HepG2 (cell line): ENCODE results near the gene SUPT6H. TPM values are rescaled to one million over a fixed set of nuclear protein-coding genes. Genes with fewer than 3 reads are reported as not detected.
A peak's percentile ranks its signal among the peaks of the same experiment; 100 is the strongest.

Experiments used
- ATAC-seq: fragments of 200-7000 bp; cut with Tn5 transposase; 3 replicates; pipeline ENCODE4 v1.9.1; 2020; ENCODE audit warnings: mild to moderate bottlenecking, moderate library complexity
- BruUV-seq: library from RNA; stranded (reverse); fragments of 400-500 nt; replicated peaks from 2 replicates; lab custom pipeline; 2021; lab: Mats Ljungman, UMichigan
- CTCF ChIA-PET: fragments of 300-600 bp; formaldehyde crosslinking; extraction: SDS; loops from one replicate; lab custom pipeline; 2021; ENCODE audit warnings: low total read pairs, inconsistent platforms, low intra/inter-chr PET ratio; lab: Yijun Ruan, JAX
- POLR2A ChIA-PET: fragments of 350-600 bp; sonication (Branson Sonifier 250); formaldehyde crosslinking; loops from one replicate; lab custom pipeline; 2020; ENCODE audit warnings: antibody characterized with exemption, inconsistent platforms; lab: Yijun Ruan, JAX
- DNase-seq: peaks from one replicate; pipeline ENCODE4 v3.0.0-alpha.2; 2015; ENCODE audit warnings: low spot score
- FAIRE-seq: peaks from 3 replicates; lab custom pipeline; 2011; peaks lifted over from hg19 to GRCh38; lab: Jason Lieb, UNC
- H2AFZ ChIP-seq: one replicate; pipeline ENCODE4 v1.6.1; 2011; ENCODE audit warnings: low read length, inconsistent platforms
- H3K27ac ChIP-seq: fragments of 300-600 bp; 3 replicates; pipeline ENCODE4 v1.8.0; 2011; ENCODE audit warnings: mixed run types, mild to moderate bottlenecking, mixed read lengths, low read length, inconsistent platforms; ENCODE audit not compliant: insufficient read depth; ENCODE audit errors: extremely low read length
- H3K27me3 ChIP-seq, 2 experiments: fragments of 200-600 bp in 1 of 2; 2 replicates in 1 of 2; 3 replicates in 1 of 2; pipeline versions ENCODE4 v1.6.0 to v1.8.0; 2011; ENCODE audit warnings: low read length in 2 of 2, mild to moderate bottlenecking in 2 of 2, moderate library complexity in 2 of 2, inconsistent platforms in 1 of 2; ENCODE audit not compliant: insufficient read depth in 2 of 2, control insufficient read depth in 1 of 2
- H3K36me3 ChIP-seq, 2 experiments: fragments of 200-600 bp in 1 of 2; replicated peaks in 1 of 2; 2 replicates in 1 of 2; 3 replicates in 1 of 2; pipeline versions ENCODE4 v1.5.1 to v1.8.0; 2011; ENCODE audit warnings: low read length in 2 of 2, inconsistent platforms in 1 of 2; ENCODE audit not compliant: insufficient read depth in 2 of 2, control insufficient read depth in 1 of 2
- H3K4me1 ChIP-seq: 2 replicates; pipeline ENCODE4 v1.5.1; 2012; ENCODE audit warnings: low read length, inconsistent platforms; ENCODE audit not compliant: insufficient read depth
- H3K4me2 ChIP-seq: 2 replicates; pipeline ENCODE4 v1.6.0; 2011; ENCODE audit warnings: low read depth, low read length, inconsistent platforms
- H3K4me3 ChIP-seq, 3 experiments: fragments of 200-600 bp in 1 of 3; sonication (generic), shearing (Covaris generic) in 1 of 3; replicated peaks in 1 of 3; 2 replicates each; pipeline ENCODE4 v1.5.1; 2011 to 2016; ENCODE audit warnings: low read length in 3 of 3, inconsistent platforms in 2 of 3, low read depth in 2 of 3, mild to moderate bottlenecking in 2 of 3, control low read depth in 1 of 3, mixed read lengths in 1 of 3; ENCODE audit not compliant: insufficient read depth in 1 of 3
- H3K79me2 ChIP-seq: one replicate; pipeline ENCODE4 v1.6.1; 2011; ENCODE audit warnings: low read length, inconsistent platforms; ENCODE audit not compliant: insufficient read depth
- H3K9ac ChIP-seq: 2 replicates; pipeline ENCODE4 v1.6.0; 2011; ENCODE audit warnings: mild to moderate bottlenecking, low read depth, low read length, inconsistent platforms; ENCODE audit not compliant: insufficient read depth
- H3K9me3 ChIP-seq: 2 replicates; pipeline ENCODE4 v1.5.1; 2012; ENCODE audit warnings: mild to moderate bottlenecking, low read length
- H4K20me1 ChIP-seq: 2 replicates; pipeline ENCODE4 v1.6.0; 2011; ENCODE audit warnings: inconsistent platforms, mild to moderate bottlenecking, low read length, moderate library complexity; ENCODE audit not compliant: insufficient read depth
- ATF6 ChIP-seq: sonication (generic); formaldehyde crosslinking; conservative IDR thresholded peaks from 2 replicates; pipeline ENCODE4 v1.4.0; 2020; ENCODE audit warnings: missing genetic modification reagents
- ATF7-NPFF ChIP-seq: sonication (generic); formaldehyde crosslinking; IDR thresholded peaks from 2 replicates; pipeline ENCODE4 v1.8.1; 2023; ENCODE audit warnings: mild to moderate bottlenecking, low read depth, missing genetic modification reagents, moderate library complexity
- LCORL ChIP-seq, 2 experiments: fragments of 450-650 bp in 1 of 2; sonication (generic) in 1 of 2; formaldehyde crosslinking in 1 of 2; IDR thresholded peaks; 2 replicates each; pipeline versions ENCODE4 v1.5.0 to v1.6.1; 2017 to 2020; ENCODE audit warnings: antibody characterized with exemption in 1 of 2, missing genetic modification reagents in 1 of 2
- PAXIP1 ChIP-seq: sonication (generic); formaldehyde crosslinking; conservative IDR thresholded peaks from 2 replicates; pipeline ENCODE4 v1.4.0; 2020; ENCODE audit warnings: mild to moderate bottlenecking, missing genetic modification reagents, moderate library complexity
- ZBTB21 ChIP-seq: sonication (generic); formaldehyde crosslinking; IDR thresholded peaks from 2 replicates; pipeline ENCODE4 v1.4.0; 2020; ENCODE audit warnings: missing genetic modification reagents
- ZNF207 ChIP-seq: fragments of 450-650 bp; IDR thresholded peaks from 2 replicates; pipeline ENCODE4 v1.6.1; 2016; ENCODE audit warnings: antibody characterized with exemption, borderline replicate concordance
- WGBS: methylation state at CpG from one replicate; pipeline ENCODE4 v1.1.6; 2017; ENCODE audit warnings: low lambda C conversion rate; 5-methylcytosine and 5-hydroxymethylcytosine counted together
- in situ Hi-C: cut with HindIII; loops from 2 replicates; pipeline ENCODE4 v1.10.0; 2017; ENCODE audit warnings: low pct_unique_long_range_greater_than_20kb; ENCODE audit not compliant: extremely low pct_ligation_motif_present
- intact Hi-C: fragments of 100-400 bp; cut with micrococcal nuclease; formaldehyde crosslinking; loops from one replicate; pipeline ENCODE4 v1.10.0; 2022; ENCODE audit not compliant: unreplicated experiment
- polyA plus RNA-seq, 8 experiments: library from polyadenylated mRNA; depleted of rRNA in 3 of 8; stranded (reverse) in 7 of 8; unstranded in 1 of 8; fragments of >200 nt; fragmentation: Illumina TruSeq in 4 of 8; extraction: Trizol in 4 of 8; gene quantifications; 2 replicates each; pipeline versions ENCODE4 v1.2.1 to v1.2.3, GENCODE V29; 2011 to 2016; ENCODE audit warnings: low read depth in 4 of 8, missing spikeins in 1 of 8, mixed read lengths in 1 of 8; ENCODE audit not compliant: insufficient read depth in 1 of 8
- total RNA-seq, 5 experiments: library from RNA; depleted of rRNA; stranded (reverse); fragments of >200 nt; fragmentation: Illumina TruSeq; extraction: Trizol; gene quantifications; 2 replicates each; pipeline ENCODE4 v1.2.3, GENCODE V29; 2016; ENCODE audit warnings: low read depth in 1 of 5

The SUPT6H gene
- total and polyA plus RNA-seq, 2 of the 13 experiments (the other 11 are each of a cell fraction or from before 2014, with no cell fraction given) = 32.7 to 39.9 TPM

GRCh38 chr17:28712032-28712704 lies 50.2 kb downstream of the SUPT6H start:
- no peaks in the 10 kb centered on the region for H3K36me3 ChIP-seq
- intact Hi-C loops = no loop called here
- ATAC-seq = peak; percentile 8; the same call in 2 of the 3 replicates
- TF ChIP-seq ATF6 (CRISPR knock-in tag) = no peak
- no peak for TF ChIP-seq PAXIP1 (CRISPR knock-in tag)
- TF ChIP-seq ATF7-NPFF (CRISPR knock-in tag) = 0 out of 2 replicates have a peak, but pooled peaks have one; percentile 9
- TF ChIP-seq ZNF207 = no peak
- no peak for TF ChIP-seq ZBTB21 (CRISPR knock-in tag)
- no peak for TF ChIP-seq LCORL (IDR thresholded peaks at IDR 0.05)
- TF ChIP-seq LCORL (CRISPR knock-in tag; IDR thresholded peaks at IDR 0.05) = no peak
- no peak for FAIRE-seq
- WGBS = 77% methylated on average over 31 of the region's 34 CpGs
- no peak overlapping the region for H3K4me3 ChIP-seq
- POLR2A ChIA-PET = interaction anchor here (1.6 to 10.8 kb wide), 6 partner anchors 9 to 32 kb away, joined by 5 to 220 read pairs (median 38); partner anchors contain the start of genes NEK8, RPL23A, TLCD1 and TRAF4
- no peaks in the 10 kb centered on the region for H3K9me3 ChIP-seq
- no peaks in the 10 kb centered on the region for H3K79me2 ChIP-seq
- H2AFZ ChIP-seq = no peak overlapping the region
- CTCF ChIA-PET = interaction anchor here (0.6 kb wide), 1 partner anchor 38 kb away, joined by 3 read pairs; no protein-coding TSS in a partner anchor
- peaks cover 47% of the 10 kb centered on the region for H3K4me1 ChIP-seq
- in situ Hi-C loops = no loop called here
- no peak overlapping the region for H3K9ac ChIP-seq
- peaks cover 2 to 3% of the 10 kb centered on the region in 2 experiments; a peak in 2 of 5 replicates for H3K27me3 ChIP-seq
- DNase-seq = no peak
- peak overlapping the region; percentile 40; the same call in 1 of the 2 replicates for H3K4me2 ChIP-seq
- BruUV-seq = no TSS peak
- H4K20me1 ChIP-seq = no peaks in the 10 kb centered on the region
- H3K27ac ChIP-seq = no peak overlapping the region
